ENCODE results near the gene CUL4A.

DNA sequence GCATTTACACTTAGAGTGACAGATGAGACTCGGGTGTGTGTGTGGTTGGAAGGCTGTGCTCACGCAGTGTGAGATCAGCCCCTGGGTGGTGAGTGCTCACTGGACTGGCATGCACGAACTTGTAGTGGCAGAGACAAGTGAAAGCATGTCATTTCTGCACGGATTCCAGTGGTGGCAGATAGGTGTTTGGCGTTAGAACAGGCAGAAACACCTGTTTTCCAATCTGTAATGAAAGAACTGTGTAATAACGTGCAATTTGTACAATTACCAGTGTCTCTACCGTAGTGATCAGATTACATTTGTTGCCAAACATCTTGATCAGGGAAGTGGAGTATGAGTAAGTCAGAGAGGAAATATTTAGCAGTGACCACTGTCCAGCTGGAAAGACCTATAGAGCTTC lies 95.8 kb downstream of the CUL4A start:
- no peak for TF ChIP-seq CTCF (IDR thresholded peaks at IDR 0.05; ENCODE audit: low read length)
- TF ChIP-seq EZH2 (IDR thresholded peaks at IDR 0.05; ENCODE audit: borderline replicate concordance, low read length): no peak
